ENCODE data around the gene DAND5.
A peak's percentile ranks its signal among the peaks of the same experiment; 100 is the strongest.

The DAND5 gene

GRCh38 chr19:12969292-12969988, at the start of gene DAND5:
Gene DAND5 (plus strand): TSS chr19:12969576. CDS start chr19:12969661, 85 bp downstream.
- no peaks in the 10 kb centered on the region for H3K36me3 Mint-ChIP-seq (ENCODE audit: low read depth)
- H3K4me1 Mint-ChIP-seq, result peaks cover 12% of the 10 kb centered on the region
- DNase-seq, result no peak
- H3K27me3 Mint-ChIP-seq (ENCODE audit: low read depth, poor library complexity), result peaks cover 30% of the 10 kb centered on the region
- TF ChIP-seq CTCF (IDR thresholded peaks at IDR 0.05), result no peak
- H3K9me3 Mint-ChIP-seq, result no peaks in the 10 kb centered on the region
- H3K4me3 Mint-ChIP-seq, result no peak within 1 kb of the TSS
- no peak within 1 kb of the TSS for H3K27ac Mint-ChIP-seq

- Mint-ChIP-seq H3K4me3 (no peak overlapping the region), H3K27me3 (ENCODE audit: low read depth, poor library complexity) (peaks cover 9% of the 10 kb centered on the region), H3K9me3 (peaks cover 8% of the 10 kb centered on the region), H3K27ac (peak overlapping the region; percentile 48), H3K36me3 (ENCODE audit: low read depth) (peaks cover 43% of the 10 kb centered on the region), H3K4me1 (no peaks in the 10 kb centered on the region)
- TF ChIP-seq CTCF (IDR thresholded peaks at IDR 0.05), result no peak
- DNase-seq, result no peak
These were observed 48.3 kb upstream of the DAND5 start for GRCh38 chr19:12921047-12921446.

- DNase-seq, result no peak
- Mint-ChIP-seq H3K4me3 (no peak overlapping the region), H3K27ac (no peak overlapping the region), H3K4me1 (no peaks in the 10 kb centered on the region), H3K27me3 (ENCODE audit: low read depth, poor library complexity) (peaks cover 9% of the 10 kb centered on the region), H3K9me3 (peaks cover 8% of the 10 kb centered on the region), H3K36me3 (ENCODE audit: low read depth) (peaks cover 54% of the 10 kb centered on the region)
- no peak for TF ChIP-seq CTCF (IDR thresholded peaks at IDR 0.05)
These were observed 46.4 kb upstream of the DAND5 start for GRCh38 chr19:12922959-12923358.

- H3K27ac Mint-ChIP-seq, result no peak overlapping the region
- TF ChIP-seq CTCF (IDR thresholded peaks at IDR 0.05), result no peak
These were observed 44.6 kb upstream of the DAND5 start for GRCh38 chr19:12924621-12925310.

GRCh38 chr19:12930002-12930645, 39.3 kb upstream of the DAND5 start:
- DNase-seq, result no peak
- Mint-ChIP-seq H3K4me3 (no peak overlapping the region), H3K27ac (no peak overlapping the region), H3K36me3 (ENCODE audit: low read depth) (peaks cover 36% of the 10 kb centered on the region), H3K27me3 (ENCODE audit: low read depth, poor library complexity) (no peaks in the 10 kb centered on the region), H3K4me1 (peaks cover 22% of the 10 kb centered on the region), H3K9me3 (no peaks in the 10 kb centered on the region)
- no peak for TF ChIP-seq CTCF (IDR thresholded peaks at IDR 0.05)

More at GRCh38 chr19:12924621-12925310, 44.6 kb upstream of the DAND5 start:
- Mint-ChIP-seq H3K4me1 (no peaks in the 10 kb centered on the region), H3K4me3 (no peak overlapping the region), H3K9me3 (no peaks in the 10 kb centered on the region), H3K27me3 (ENCODE audit: low read depth, poor library complexity) (peaks cover 3% of the 10 kb centered on the region), H3K36me3 (ENCODE audit: low read depth) (peaks cover 71% of the 10 kb centered on the region)
- no peak for DNase-seq

All from nephron progenitor cell (in vitro differentiated cells).